ENCODE results near the gene AMD1.
A peak's percentile ranks its signal among the peaks of the same experiment; 100 is the strongest.

Gene AMD1

DNA sequence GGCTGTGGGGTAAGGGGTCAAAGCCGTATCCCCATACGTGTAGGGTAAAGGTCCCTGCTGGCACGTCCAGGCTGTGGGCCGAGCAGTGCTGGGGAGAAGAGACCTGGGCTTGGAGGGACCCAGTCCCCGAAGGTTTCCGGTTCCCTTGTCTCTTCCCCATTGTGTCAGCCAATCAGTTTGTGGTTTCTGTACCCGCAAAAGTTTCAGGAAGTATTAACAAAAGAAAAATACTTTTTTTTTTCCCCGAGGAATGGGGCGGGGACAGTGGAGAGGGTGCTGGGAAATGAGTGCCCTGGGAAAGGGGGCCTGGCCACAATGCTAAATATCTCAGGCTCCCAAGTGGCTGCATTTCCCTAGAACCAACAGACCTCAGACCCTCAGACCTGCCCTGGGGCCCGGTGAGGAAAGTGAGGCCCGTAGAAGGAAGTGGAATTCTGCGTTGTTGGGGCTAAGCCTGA, 15.2 kb upstream of the AMD1 start:
- no peak overlapping the region for H3K27ac Mint-ChIP-seq
- H3K9me3 Mint-ChIP-seq, result no peaks in the 10 kb centered on the region
- H3K36me3 Mint-ChIP-seq (ENCODE audit: insufficient read depth), result peaks cover 3% of the 10 kb centered on the region
- peak overlapping the region in 1 of 2 donors; percentile 32 for H3K4me3 Mint-ChIP-seq
- ATAC-seq (replicated peaks) (no peak), DNase-seq (no peak)
- no peaks in the 10 kb centered on the region for H3K4me1 Mint-ChIP-seq (ENCODE audit: low read depth in 2 of 2)
- H3K27me3 Mint-ChIP-seq, result no peaks in the 10 kb centered on the region

DNA sequence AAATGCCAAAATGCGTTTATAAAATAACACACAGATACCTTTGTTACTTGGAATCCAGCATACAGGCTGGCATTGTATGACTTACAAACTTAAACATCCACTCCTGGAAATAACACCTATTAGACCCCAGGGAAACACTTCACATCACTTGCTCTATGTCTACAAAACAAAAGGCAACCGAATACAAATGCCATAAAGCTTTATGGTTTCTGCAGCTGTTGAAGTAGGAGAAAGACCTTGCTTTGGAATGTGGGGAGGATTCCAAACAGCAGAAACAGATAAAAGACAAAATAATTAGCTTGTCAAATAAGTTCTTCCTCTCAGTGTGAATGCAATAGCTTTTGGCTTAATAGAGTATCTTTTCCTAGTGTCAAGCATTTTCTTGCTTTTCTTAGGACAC, 9.8 kb upstream of the AMD1 start:
- Mint-ChIP-seq H3K9me3 (no peaks in the 10 kb centered on the region), H3K27me3 (no peaks in the 10 kb centered on the region), H3K4me3 (no peak overlapping the region), H3K27ac (no peak overlapping the region), H3K36me3 (ENCODE audit: insufficient read depth) (peaks cover 4% of the 10 kb centered on the region), H3K4me1 (ENCODE audit: low read depth in 2 of 2) (peaks cover 0 to 2% of the 10 kb centered on the region in 2 donors)
- DNase-seq (no peak), ATAC-seq (replicated peaks) (no peak)

DNA sequence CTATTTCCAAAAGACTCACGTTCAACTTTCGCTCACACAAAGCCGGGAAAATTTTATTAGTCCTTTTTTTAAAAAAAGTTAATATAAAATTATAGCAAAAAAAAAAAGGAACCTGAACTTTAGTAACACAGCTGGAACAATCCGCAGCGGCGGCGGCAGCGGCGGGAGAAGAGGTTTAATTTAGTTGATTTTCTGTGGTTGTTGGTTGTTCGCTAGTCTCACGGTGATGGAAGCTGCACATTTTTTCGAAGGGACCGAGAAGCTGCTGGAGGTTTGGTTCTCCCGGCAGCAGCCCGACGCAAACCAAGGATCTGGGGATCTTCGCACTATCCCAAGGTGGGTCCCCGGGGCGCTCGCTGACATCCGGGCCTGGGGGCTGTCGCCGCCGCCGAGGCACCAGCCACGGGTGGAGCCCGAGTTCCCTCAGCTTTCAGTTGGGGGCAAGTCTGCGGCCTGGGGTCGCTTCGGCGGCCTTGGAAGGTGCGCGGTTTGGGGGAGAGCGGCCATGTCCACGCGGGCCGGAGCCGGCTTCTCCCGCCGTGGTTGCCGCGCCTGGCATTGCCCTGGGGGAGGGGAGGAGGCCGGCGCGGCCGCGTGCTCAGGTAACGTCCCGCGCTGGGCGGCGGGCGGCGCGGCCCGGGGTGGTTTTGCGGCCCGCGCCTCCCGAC, 429 bp downstream of the AMD1 start:
- peak overlapping the region; percentile 95 to 97 for H3K27ac Mint-ChIP-seq
- ATAC-seq (replicated peaks) (peak; percentile 6), DNase-seq (no peak)
- H3K9me3 Mint-ChIP-seq, result no peaks in the 10 kb centered on the region
- peaks cover 32% of the 10 kb centered on the region for H3K36me3 Mint-ChIP-seq (ENCODE audit: insufficient read depth)
- peak overlapping the region; percentile 92 to 97 for H3K4me3 Mint-ChIP-seq
- H3K27me3 Mint-ChIP-seq, result no peaks in the 10 kb centered on the region
- H3K4me1 Mint-ChIP-seq (ENCODE audit: low read depth in 2 of 2), result peaks cover 33 to 44% of the 10 kb centered on the region in 2 donors

DNA sequence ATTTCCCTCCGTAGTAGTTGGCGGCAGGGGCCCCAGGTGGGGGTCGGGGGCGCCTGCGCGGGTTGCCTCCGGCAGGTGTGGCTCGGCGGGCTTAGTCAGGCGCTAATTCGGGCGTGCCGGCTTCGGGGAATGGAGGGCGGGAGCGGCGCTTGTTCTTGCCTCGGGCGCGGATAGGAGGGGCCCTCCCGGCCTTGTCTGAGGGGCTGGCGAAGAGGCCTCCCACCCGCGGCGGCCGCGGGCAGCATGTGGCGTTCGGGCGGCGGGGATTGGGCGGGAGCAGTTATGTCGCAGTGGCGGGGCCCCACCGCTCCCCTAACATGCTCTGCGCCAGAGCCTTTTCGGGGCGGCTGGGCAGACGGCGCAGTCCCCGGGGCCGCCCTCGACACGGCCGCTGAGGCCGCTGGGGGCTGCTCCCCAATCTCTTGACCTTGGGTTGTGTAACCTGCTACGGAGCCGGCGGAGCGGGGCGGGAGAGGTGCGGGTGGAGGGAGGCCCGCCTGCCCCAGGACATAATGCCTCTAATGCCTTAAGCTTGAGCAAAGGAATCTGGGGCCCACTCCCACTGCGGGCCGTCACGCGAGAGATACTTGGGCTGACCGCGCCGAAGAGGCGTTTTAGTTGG, 1.1 kb downstream of the AMD1 start:
- peak; percentile 46 for ATAC-seq (replicated peaks)
- H3K4me3 Mint-ChIP-seq, result peak overlapping the region; percentile 92 to 97
- peak; percentile 64 to 67 (median 66) for DNase-seq
- peaks cover 32% of the 10 kb centered on the region for H3K36me3 Mint-ChIP-seq (ENCODE audit: insufficient read depth)
- H3K9me3 Mint-ChIP-seq, result no peaks in the 10 kb centered on the region
- H3K4me1 Mint-ChIP-seq (ENCODE audit: low read depth in 2 of 2), result peaks cover 40 to 50% of the 10 kb centered on the region in 2 donors
- H3K27ac Mint-ChIP-seq, result peak overlapping the region; percentile 95 to 97
- no peaks in the 10 kb centered on the region for H3K27me3 Mint-ChIP-seq

DNA sequence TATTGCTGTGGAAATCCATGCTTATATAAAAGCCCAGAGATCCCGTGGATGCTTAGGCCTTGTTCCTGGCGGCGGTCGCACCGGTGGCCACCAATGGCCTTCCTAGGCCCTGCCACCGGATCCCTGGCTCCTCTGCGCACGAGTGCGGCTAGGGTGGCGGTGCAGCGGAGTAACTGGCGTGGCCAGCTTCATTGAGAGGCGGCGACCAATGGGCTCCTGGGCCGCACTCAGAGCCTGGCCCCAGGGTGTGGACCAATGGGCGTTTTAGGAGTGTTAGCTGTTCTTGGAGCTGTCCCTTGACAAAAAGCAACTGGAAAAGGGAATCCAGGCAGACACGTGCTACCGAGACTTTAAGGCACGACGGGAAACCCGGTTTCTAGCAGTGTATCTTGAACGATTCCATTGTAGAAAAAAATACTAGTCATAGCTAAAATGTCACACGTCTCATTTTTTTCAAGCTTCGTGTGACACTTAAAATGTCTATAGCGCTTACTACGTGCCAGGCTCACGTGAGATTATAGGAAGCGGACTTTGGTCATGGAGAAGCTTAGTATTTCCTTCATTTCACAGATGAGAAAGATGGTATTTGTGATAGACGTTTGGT, 1.7 kb downstream of the AMD1 start:
- H3K36me3 Mint-ChIP-seq (ENCODE audit: insufficient read depth), result peaks cover 32% of the 10 kb centered on the region
- H3K4me1 Mint-ChIP-seq (ENCODE audit: low read depth in 2 of 2), result peaks cover 44 to 54% of the 10 kb centered on the region in 2 donors
- no peaks in the 10 kb centered on the region for H3K27me3 Mint-ChIP-seq
- ATAC-seq (replicated peaks), result peak; percentile 38
- DNase-seq, result peak; percentile 47 to 59 (median 57)
- H3K9me3 Mint-ChIP-seq, result no peaks in the 10 kb centered on the region
- H3K27ac Mint-ChIP-seq, result peak overlapping the region; percentile 95 to 97
- peak overlapping the region; percentile 92 to 97 for H3K4me3 Mint-ChIP-seq

DNA sequence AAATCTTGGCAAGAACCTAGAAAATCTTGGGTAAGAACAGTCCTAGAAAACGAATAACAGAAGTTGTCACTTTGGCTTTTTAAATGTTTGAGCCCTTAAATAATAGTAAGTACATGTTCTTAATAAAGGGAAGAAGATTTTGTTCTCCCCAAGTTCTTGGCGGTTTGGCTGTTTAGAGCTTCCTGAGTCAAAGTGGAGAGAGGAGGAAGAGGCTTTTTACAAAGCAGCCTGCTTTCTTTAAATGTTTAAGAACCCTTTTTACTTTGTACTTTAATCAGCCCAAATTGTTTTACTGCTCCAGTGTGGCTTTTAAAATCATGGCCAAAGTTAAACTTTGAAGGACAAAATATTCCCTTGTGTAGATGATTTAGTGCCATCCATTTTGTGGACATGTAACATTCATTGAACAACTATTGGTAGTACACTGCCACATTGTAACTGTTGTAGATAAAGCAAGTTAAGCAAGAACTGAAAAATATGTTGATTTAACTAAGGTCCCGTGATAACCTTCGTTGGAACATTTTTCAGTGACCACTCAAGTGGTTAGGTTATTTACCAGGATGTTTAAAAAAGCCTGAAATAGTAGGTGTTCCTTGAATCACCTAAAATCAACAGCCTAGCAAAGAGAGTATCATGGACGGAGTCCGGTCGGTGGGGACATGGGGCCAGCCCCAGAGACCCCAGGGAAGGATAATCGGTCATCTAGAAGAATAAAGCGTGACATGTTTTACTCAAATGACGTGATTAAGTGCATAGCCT, 2.4 kb downstream of the AMD1 start:
- H3K36me3 Mint-ChIP-seq (ENCODE audit: insufficient read depth), result peaks cover 32% of the 10 kb centered on the region
- H3K27me3 Mint-ChIP-seq, result no peaks in the 10 kb centered on the region
- H3K27ac Mint-ChIP-seq, result peak overlapping the region; percentile 95 to 97
- H3K4me1 Mint-ChIP-seq (ENCODE audit: low read depth in 2 of 2), result peaks cover 45 to 59% of the 10 kb centered on the region in 2 donors
- peak overlapping the region; percentile 92 to 97 for H3K4me3 Mint-ChIP-seq
- H3K9me3 Mint-ChIP-seq, result no peaks in the 10 kb centered on the region
- ATAC-seq (replicated peaks) (no peak), DNase-seq (no peak)

DNA sequence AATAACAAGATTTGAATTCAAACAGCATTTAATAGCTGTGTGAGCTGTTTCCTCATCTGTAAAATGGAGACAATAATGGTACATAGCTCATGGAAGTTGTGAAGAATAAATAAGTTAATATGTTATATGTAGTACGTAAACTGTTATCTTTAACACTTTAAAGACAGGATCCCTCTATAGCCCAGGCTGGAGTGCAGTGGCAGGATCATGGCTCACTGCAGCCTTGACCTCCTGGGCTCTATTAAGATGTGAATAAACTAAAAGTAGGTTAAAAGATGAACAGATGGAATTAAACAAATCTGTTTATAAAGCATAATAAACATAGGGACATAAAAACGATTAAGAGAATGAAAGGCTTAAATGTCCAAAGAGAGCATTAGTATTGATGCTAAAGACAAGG, 3.0 kb downstream of the AMD1 start:
- Mint-ChIP-seq H3K27me3 (no peaks in the 10 kb centered on the region), H3K4me1 (ENCODE audit: low read depth in 2 of 2) (peaks cover 50 to 65% of the 10 kb centered on the region in 2 donors), H3K36me3 (ENCODE audit: insufficient read depth) (peaks cover 34% of the 10 kb centered on the region), H3K4me3 (peak overlapping the region; percentile 92 to 97), H3K27ac (peak overlapping the region; percentile 95 to 97), H3K9me3 (no peaks in the 10 kb centered on the region)
- DNase-seq, result no peak
- no peak for ATAC-seq (replicated peaks)

DNA sequence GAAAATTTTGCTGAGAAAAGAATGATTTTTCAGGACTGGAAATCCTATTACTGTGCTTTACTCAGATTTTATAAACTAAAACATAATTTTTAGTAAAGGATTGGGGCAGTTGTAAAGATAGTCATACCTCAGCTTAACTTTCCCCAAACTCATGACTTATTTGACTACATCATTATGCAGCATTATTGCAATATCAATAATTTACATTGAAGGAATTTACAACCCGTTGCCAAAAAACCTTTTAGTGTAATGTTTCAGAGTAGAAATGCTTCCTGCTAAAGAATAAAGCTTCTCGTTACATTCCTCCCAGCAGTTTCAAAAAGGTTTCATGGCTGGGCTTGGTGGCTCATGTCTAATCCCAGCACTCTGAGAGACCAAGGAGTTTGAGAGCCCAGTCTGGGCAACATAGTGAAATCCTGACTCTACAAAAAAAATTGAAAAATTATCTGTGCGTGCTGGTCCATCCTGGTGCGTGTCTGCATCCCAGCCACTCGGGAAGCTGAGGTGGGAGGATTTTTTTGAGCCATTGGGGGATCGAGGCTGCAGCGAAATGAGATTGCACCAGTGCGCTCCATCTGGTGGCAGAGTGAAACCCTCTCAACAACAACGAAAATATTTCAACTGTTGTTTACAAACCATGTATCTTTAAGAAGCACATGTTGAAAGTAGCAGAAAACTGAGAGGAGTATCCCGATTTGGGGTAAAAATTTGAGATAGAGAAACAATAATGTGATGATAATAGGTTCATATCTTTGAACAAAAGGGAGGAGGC, 4.4 kb downstream of the AMD1 start:
- H3K27ac Mint-ChIP-seq, result peak overlapping the region; percentile 35 to 48
- H3K27me3 Mint-ChIP-seq, result no peaks in the 10 kb centered on the region
- peak overlapping the region; percentile 78 to 97 for H3K4me3 Mint-ChIP-seq
- no peak for ATAC-seq (replicated peaks)
- H3K36me3 Mint-ChIP-seq (ENCODE audit: insufficient read depth), result peaks cover 40% of the 10 kb centered on the region
- H3K4me1 Mint-ChIP-seq (ENCODE audit: low read depth in 2 of 2), result peaks cover 56 to 71% of the 10 kb centered on the region in 2 donors
- no peaks in the 10 kb centered on the region for H3K9me3 Mint-ChIP-seq
- DNase-seq, result peak in 2 of 3 experiments; percentile 7 to 23

DNA sequence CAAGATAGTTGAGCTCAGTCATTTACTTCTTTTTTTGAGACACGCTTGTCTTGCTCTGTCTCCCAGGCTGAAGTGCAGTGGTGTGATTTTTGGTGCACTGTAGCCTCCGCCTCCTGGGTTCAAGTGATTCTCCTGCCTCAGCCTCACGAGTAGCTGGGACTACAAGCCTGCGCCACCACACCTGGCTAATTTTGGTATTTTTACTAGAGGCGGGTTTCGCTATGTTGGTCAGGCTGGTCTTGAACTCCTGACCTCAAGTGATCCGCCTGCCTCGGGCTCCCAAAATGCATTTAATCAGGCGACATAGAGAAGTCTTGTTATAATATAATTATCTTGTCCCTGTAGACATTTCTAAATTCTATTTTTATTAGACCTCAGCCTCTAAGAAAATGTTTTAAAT, 6.1 kb downstream of the AMD1 start:
- Mint-ChIP-seq H3K4me1 (ENCODE audit: low read depth in 2 of 2) (peaks cover 68 to 87% of the 10 kb centered on the region in 2 donors), H3K9me3 (no peaks in the 10 kb centered on the region), H3K27ac (no peak overlapping the region), H3K36me3 (ENCODE audit: insufficient read depth) (peaks cover 31% of the 10 kb centered on the region), H3K27me3 (no peaks in the 10 kb centered on the region), H3K4me3 (peak overlapping the region; percentile 78 to 97)
- DNase-seq, result no peak
- ATAC-seq (replicated peaks), result no peak

DNA sequence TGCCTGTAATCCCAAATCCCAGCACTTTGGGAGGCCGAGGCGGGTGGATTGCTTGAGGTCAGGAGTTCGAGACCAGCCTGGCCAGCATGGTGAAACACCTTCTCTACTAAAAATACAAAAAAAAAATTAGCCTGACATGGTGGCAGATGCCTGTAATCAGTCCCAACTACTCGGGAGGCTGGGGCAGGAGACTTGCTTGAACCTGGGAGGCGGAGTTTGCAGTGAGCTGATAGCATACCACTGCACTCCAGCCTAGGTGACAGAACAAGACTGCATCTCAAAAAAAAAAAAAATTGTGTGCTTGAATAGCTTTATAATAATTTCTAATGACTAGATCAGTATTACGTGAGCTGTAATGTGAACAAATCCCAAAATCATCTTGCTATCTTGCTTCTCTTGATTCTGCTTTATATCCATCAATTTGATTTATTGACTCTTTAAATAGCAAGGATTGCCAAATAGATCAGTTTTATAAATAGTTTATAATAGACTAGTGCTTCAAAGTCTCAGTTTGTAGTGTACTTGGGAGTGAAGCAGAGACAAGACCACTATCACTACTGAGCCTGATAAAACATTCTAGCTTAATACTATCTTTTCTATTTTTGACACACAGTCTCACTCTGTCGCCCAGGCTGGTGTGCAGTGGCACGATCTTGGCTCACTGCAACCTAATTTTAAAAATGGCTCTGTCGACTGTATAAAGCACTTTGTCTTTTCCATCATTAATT, 7.1 kb downstream of the AMD1 start:
- peak overlapping the region; percentile 45 to 64 for H3K4me3 Mint-ChIP-seq
- no peak for DNase-seq
- H3K27me3 Mint-ChIP-seq, result no peaks in the 10 kb centered on the region
- H3K4me1 Mint-ChIP-seq (ENCODE audit: low read depth in 2 of 2), result peaks cover 66 to 84% of the 10 kb centered on the region in 2 donors
- ATAC-seq (replicated peaks), result no peak
- H3K27ac Mint-ChIP-seq, result peak overlapping the region in 1 of 2 donors; percentile 73
- H3K36me3 Mint-ChIP-seq (ENCODE audit: insufficient read depth), result peaks cover 28% of the 10 kb centered on the region
- H3K9me3 Mint-ChIP-seq, result no peaks in the 10 kb centered on the region

DNA sequence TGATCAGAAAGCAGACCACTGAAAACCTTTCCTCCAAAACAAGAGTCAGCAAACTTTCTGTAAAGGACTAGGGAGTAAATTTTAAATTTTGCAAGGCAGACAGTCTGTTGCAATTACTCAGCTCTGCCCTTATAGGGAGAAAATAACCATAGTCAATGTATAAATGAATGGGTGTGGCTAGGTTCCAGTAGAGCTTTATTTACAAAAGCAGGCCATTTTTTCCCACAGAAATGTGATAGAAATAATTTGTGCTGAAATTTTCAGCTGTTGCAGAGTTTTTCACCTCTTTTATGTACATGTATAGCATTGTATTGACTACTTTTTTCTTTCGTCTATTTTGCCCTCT, 7.7 kb downstream of the AMD1 start:
- Mint-ChIP-seq H3K4me3 (peak overlapping the region; percentile 45 to 64), H3K4me1 (ENCODE audit: low read depth in 2 of 2) (peaks cover 61 to 78% of the 10 kb centered on the region in 2 donors), H3K36me3 (ENCODE audit: insufficient read depth) (peaks cover 27% of the 10 kb centered on the region), H3K9me3 (no peaks in the 10 kb centered on the region), H3K27ac (peak overlapping the region in 1 of 2 donors; percentile 73), H3K27me3 (no peaks in the 10 kb centered on the region)
- DNase-seq, result no peak
- ATAC-seq (replicated peaks), result no peak

DNA sequence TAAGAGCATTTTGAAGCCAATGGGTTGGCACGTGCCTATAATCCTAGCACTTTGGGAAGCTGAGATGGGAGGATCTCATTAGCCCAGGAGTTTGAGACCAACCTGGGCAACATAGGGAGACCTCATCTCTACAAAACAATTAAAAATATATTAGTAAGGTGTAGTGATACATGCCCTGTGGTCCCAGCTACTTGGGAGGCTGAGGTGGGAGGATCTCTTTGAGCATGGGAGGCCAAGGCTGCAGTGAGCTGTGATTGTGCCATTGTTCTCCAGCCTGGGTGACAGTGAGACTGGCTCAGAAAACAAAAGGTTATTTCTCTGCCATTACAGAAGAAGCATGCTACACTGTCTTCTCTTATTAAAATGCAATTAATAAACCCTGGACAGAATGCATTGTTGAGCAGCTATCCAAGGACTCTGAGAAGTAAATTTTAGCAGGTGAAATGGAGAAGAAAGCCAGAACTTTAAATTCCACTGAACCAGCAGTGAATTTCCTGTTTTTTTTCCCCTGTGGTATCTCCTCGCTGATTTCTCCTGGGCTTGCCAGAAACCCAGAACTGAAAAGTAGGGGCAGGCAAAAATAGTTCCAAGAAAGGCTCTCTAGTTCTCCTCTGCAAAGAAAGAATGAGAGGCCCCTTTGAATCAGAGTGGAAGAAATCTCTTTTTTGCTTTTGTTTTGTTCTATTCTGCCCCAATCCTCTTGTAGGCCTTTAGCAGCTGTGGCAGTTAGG, 8.4 kb downstream of the AMD1 start:
- Mint-ChIP-seq H3K4me1 (ENCODE audit: low read depth in 2 of 2) (peaks cover 55 to 71% of the 10 kb centered on the region in 2 donors), H3K36me3 (ENCODE audit: insufficient read depth) (peaks cover 27% of the 10 kb centered on the region), H3K9me3 (no peaks in the 10 kb centered on the region), H3K27me3 (no peaks in the 10 kb centered on the region), H3K4me3 (peak overlapping the region; percentile 45 to 64), H3K27ac (peak overlapping the region in 1 of 2 donors; percentile 73)
- no peak for DNase-seq
- no peak for ATAC-seq (replicated peaks)

Measured in effector memory CD8-positive, alpha-beta T cell (primary cell).